ENCODE data around the gene SLC39A13.

The SLC39A13 gene

DNA sequence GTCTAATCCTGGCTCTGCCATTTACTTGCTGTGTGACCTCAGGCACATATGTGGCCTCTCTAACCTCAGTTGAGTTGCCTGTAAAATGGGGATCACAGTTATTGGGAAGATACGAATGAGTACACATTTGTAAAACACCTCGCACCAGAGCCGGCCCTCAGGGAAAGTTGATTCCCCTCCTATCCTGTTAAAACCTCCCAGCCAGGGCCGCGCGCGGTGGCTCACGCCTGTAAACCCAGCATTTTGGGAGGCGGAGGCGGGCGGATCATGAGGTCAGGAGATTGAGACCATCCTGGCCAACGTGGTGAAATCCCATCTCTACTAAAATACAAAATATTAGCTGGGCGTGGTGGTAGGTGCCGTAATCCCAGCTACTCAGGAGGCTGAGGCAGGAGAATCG lies 48.0 kb upstream of the SLC39A13 start:
- H2BK120ac ChIP-seq (ENCODE audit: low read depth, low read length), result no peak overlapping the region
- no peak overlapping the region for H3K14ac ChIP-seq (ENCODE audit: low read length)
- H3K18ac ChIP-seq (ENCODE audit: low read length), result no peak overlapping the region

DNA sequence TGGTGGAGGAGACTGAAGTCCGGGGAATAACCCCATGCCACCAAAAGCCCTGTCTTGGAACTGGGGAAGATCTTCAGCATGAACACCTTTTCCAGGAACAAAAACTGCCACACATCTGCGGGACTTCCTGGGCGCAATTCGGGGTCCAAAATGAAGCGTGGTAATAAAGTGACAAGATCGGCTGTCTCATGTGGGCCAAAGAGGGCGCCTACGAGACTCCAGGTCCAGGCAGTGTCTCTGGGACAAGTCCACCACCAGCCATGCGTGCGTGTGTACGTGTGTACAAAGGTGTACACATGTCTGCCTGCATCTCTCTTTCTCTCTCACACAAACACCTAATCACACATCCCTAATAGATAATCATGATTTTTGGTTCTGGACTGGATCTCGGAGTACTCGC lies 47.0 kb upstream of the SLC39A13 start:
- H3K27me3 ChIP-seq (ENCODE audit: control insufficient read depth in 3 of 3, insufficient read depth in 3 of 3, low read depth in 1 of 3, low read length in 3 of 3), result no peaks in the 10 kb centered on the region
- no peak overlapping the region for H3K18ac ChIP-seq (ENCODE audit: low read length)
- no peak overlapping the region for H3K4ac ChIP-seq (ENCODE audit: low read length)
- no peak overlapping the region for H2BK15ac ChIP-seq (ENCODE audit: low read length)
- WGBS, 2 donors (ENCODE audit: extremely low coverage in 2 of 2, insufficient read length in 2 of 2, insufficient replicate concordance in 1 of 2), result no CpG with 5 or more reads among the region's 13 CpGs
- no peak overlapping the region for H3K14ac ChIP-seq (ENCODE audit: low read length)
- H2BK5ac ChIP-seq (ENCODE audit: low read length), result no peak overlapping the region
- H3K9me3 ChIP-seq (replicated peaks in 1 of 2; ENCODE audit: control insufficient read depth in 2 of 2, insufficient read depth in 1 of 2, low read depth in 1 of 2, low read length in 2 of 2), result peaks cover 0 to 12% of the 10 kb centered on the region in 2 donors
- no peak overlapping the region for H2AFZ ChIP-seq (ENCODE audit: low read length)
- H3K4me3 ChIP-seq (ENCODE audit: low read length in 2 of 2), result no peak overlapping the region
- H4K8ac ChIP-seq (ENCODE audit: low read depth, low read length), result no peak overlapping the region
- no peak overlapping the region for H2BK120ac ChIP-seq (ENCODE audit: low read depth, low read length)
- H2BK12ac ChIP-seq (ENCODE audit: low read length), result no peak overlapping the region
- no peak overlapping the region for H3K4me2 ChIP-seq (ENCODE audit: insufficient read depth, low read length, poor library complexity, severe bottlenecking)
- H3K4me1 ChIP-seq (ENCODE audit: control insufficient read depth in 2 of 2, insufficient read depth in 1 of 2, low read depth in 1 of 2, low read length in 2 of 2), result peaks cover 0 to 2% of the 10 kb centered on the region in 2 donors
- no peak overlapping the region for H3K23ac ChIP-seq (ENCODE audit: low read depth, low read length, poor library complexity)
- no peak for DNase-seq (ENCODE audit: low spot score)
- no peak overlapping the region for H3K9ac ChIP-seq (ENCODE audit: low read depth, low read length, poor library complexity)
- no peaks in the 10 kb centered on the region for H3K79me1 ChIP-seq (ENCODE audit: low read depth, low read length)
- H3K27ac ChIP-seq (replicated peaks; ENCODE audit: low read length), result no peak overlapping the region
- H4K91ac ChIP-seq (ENCODE audit: low read depth, low read length, poor library complexity), result no peak overlapping the region
- H2AK5ac ChIP-seq (ENCODE audit: low read depth, low read length), result no peak overlapping the region
- H3K36me3 ChIP-seq (replicated peaks in 1 of 2; ENCODE audit: control insufficient read depth in 2 of 2, insufficient read depth in 2 of 2, low read length in 2 of 2), result peaks cover 0 to 3% of the 10 kb centered on the region in 2 donors

More for the DNA sequence above, 48.0 kb upstream of the SLC39A13 start:
- no peak overlapping the region for H3K4me2 ChIP-seq (ENCODE audit: insufficient read depth, low read length, poor library complexity, severe bottlenecking)
- H2BK12ac ChIP-seq (ENCODE audit: low read length), result no peak overlapping the region
- H3K9ac ChIP-seq (ENCODE audit: low read depth, low read length, poor library complexity), result no peak overlapping the region
- peaks cover 0 to 5% of the 10 kb centered on the region in 2 donors for H3K4me1 ChIP-seq (ENCODE audit: control insufficient read depth in 2 of 2, insufficient read depth in 1 of 2, low read depth in 1 of 2, low read length in 2 of 2)
- no peak overlapping the region for H2BK15ac ChIP-seq (ENCODE audit: low read length)
- H3K9me3 ChIP-seq (replicated peaks in 1 of 2; ENCODE audit: control insufficient read depth in 2 of 2, insufficient read depth in 1 of 2, low read depth in 1 of 2, low read length in 2 of 2), result peaks cover 0 to 19% of the 10 kb centered on the region in 2 donors
- no peak overlapping the region for H2AFZ ChIP-seq (ENCODE audit: low read length)
- WGBS, 2 donors (ENCODE audit: extremely low coverage in 2 of 2, insufficient read length in 2 of 2, insufficient replicate concordance in 1 of 2), result no CpG with 5 or more reads among the region's 15 CpGs
- no peak overlapping the region for H4K91ac ChIP-seq (ENCODE audit: low read depth, low read length, poor library complexity)
- no peaks in the 10 kb centered on the region for H3K27me3 ChIP-seq (ENCODE audit: control insufficient read depth in 3 of 3, insufficient read depth in 3 of 3, low read depth in 1 of 3, low read length in 3 of 3)
- DNase-seq (ENCODE audit: low spot score), result no peak
- H3K4me3 ChIP-seq (ENCODE audit: low read length in 2 of 2), result no peak overlapping the region
- H3K23ac ChIP-seq (ENCODE audit: low read depth, low read length, poor library complexity), result no peak overlapping the region
- H2BK5ac ChIP-seq (ENCODE audit: low read length), result no peak overlapping the region
- H3K36me3 ChIP-seq (replicated peaks in 1 of 2; ENCODE audit: control insufficient read depth in 2 of 2, insufficient read depth in 2 of 2, low read length in 2 of 2), result peaks cover 0 to 3% of the 10 kb centered on the region in 2 donors
- no peak overlapping the region for H3K4ac ChIP-seq (ENCODE audit: low read length)
- H3K79me1 ChIP-seq (ENCODE audit: low read depth, low read length), result peaks cover 1% of the 10 kb centered on the region
- no peak overlapping the region for H4K8ac ChIP-seq (ENCODE audit: low read depth, low read length)
- no peak overlapping the region for H3K27ac ChIP-seq (replicated peaks; ENCODE audit: low read length)
- peak overlapping the region; percentile 20 for H2AK5ac ChIP-seq (ENCODE audit: low read depth, low read length)

DNA sequence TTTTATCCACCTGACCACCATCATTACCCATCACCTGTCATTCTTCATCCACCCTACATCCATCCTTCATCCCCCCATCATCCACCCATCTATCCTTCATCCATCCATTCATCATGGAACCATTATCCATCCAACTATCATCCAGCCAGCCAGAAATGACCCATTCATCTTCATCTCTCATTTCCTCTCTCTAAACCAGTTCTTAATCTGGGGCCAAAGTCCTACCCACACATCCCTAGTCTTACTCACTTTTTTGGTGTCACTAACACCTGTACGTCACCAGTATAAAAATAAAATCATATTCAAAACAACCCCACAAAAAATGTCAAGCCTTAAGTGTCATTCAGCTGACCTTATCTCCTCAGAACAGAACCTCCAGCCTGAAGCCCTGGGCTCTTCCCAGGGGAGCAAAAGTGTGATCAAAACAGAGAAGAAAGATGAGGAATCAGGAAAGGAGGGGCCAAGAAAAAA lies 42.3 kb upstream of the SLC39A13 start:
- no peak overlapping the region for H3K23ac ChIP-seq (ENCODE audit: low read depth, low read length, poor library complexity)
- no peak overlapping the region for H3K14ac ChIP-seq (ENCODE audit: low read length)
- H4K8ac ChIP-seq (ENCODE audit: low read depth, low read length), result no peak overlapping the region
- H2AK5ac ChIP-seq (ENCODE audit: low read depth, low read length), result no peak overlapping the region
- no peak for DNase-seq (ENCODE audit: low spot score)
- no peak overlapping the region for H2BK12ac ChIP-seq (ENCODE audit: low read length)
- no CpG with 5 or more reads among the region's 1 CpG for WGBS, 2 donors (ENCODE audit: extremely low coverage in 2 of 2, insufficient read length in 2 of 2, insufficient replicate concordance in 1 of 2)
- no peak overlapping the region for H3K18ac ChIP-seq (ENCODE audit: low read length)
- no peaks in the 10 kb centered on the region for H3K79me1 ChIP-seq (ENCODE audit: low read depth, low read length)
- H3K36me3 ChIP-seq (replicated peaks in 1 of 2; ENCODE audit: control insufficient read depth in 2 of 2, insufficient read depth in 2 of 2, low read length in 2 of 2), result no peaks in the 10 kb centered on the region
- H3K4ac ChIP-seq (ENCODE audit: low read length), result no peak overlapping the region
- H2BK120ac ChIP-seq (ENCODE audit: low read depth, low read length), result no peak overlapping the region
- no peak overlapping the region for H2BK15ac ChIP-seq (ENCODE audit: low read length)
- no peak overlapping the region for H2BK5ac ChIP-seq (ENCODE audit: low read length)
- H3K27me3 ChIP-seq (ENCODE audit: control insufficient read depth in 3 of 3, insufficient read depth in 3 of 3, low read depth in 1 of 3, low read length in 3 of 3), result peaks cover 0 to 4% (median 0%) of the 10 kb centered on the region in 3 experiments
- no peaks in the 10 kb centered on the region for H3K4me1 ChIP-seq (ENCODE audit: control insufficient read depth in 2 of 2, insufficient read depth in 1 of 2, low read depth in 1 of 2, low read length in 2 of 2)
- H3K4me3 ChIP-seq (ENCODE audit: low read length in 2 of 2), result no peak overlapping the region
- H3K9ac ChIP-seq (ENCODE audit: low read depth, low read length, poor library complexity), result no peak overlapping the region
- no peak overlapping the region for H3K4me2 ChIP-seq (ENCODE audit: insufficient read depth, low read length, poor library complexity, severe bottlenecking)
- no peaks in the 10 kb centered on the region for H3K9me3 ChIP-seq (replicated peaks in 1 of 2; ENCODE audit: control insufficient read depth in 2 of 2, insufficient read depth in 1 of 2, low read depth in 1 of 2, low read length in 2 of 2)
- H3K27ac ChIP-seq (replicated peaks; ENCODE audit: low read length), result no peak overlapping the region
- no peak overlapping the region for H4K91ac ChIP-seq (ENCODE audit: low read depth, low read length, poor library complexity)
- no peak overlapping the region for H2AFZ ChIP-seq (ENCODE audit: low read length)

DNA sequence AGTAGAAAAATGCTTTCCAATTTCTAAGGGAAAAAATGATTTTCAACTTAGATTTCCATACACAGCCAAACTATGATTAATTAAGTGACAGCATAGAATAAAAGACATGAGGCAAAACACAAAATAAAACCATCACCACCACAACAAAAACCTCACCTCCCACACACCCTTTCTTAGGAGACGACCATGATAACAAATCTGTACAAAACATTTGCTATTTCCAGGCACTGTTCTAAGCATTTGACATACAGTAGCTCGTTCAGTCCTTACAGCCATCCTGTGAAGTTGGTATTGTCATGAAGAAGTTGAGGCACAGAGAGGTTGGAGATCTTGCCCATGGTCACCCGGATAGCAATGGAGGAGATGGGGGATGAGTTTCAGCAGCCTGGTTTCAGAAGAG lies 38.7 kb upstream of the SLC39A13 start:
- no peak overlapping the region for H3K23ac ChIP-seq (ENCODE audit: low read depth, low read length, poor library complexity)

More for the DNA sequence above, 38.7 kb upstream of the SLC39A13 start:
- no peak overlapping the region for H3K9ac ChIP-seq (ENCODE audit: low read depth, low read length, poor library complexity)
- H2AK5ac ChIP-seq (ENCODE audit: low read depth, low read length), result no peak overlapping the region
- no peaks in the 10 kb centered on the region for H3K4me1 ChIP-seq (ENCODE audit: control insufficient read depth in 2 of 2, insufficient read depth in 1 of 2, low read depth in 1 of 2, low read length in 2 of 2)
- no peak overlapping the region for H2AFZ ChIP-seq (ENCODE audit: low read length)
- H2BK120ac ChIP-seq (ENCODE audit: low read depth, low read length), result no peak overlapping the region
- H2BK5ac ChIP-seq (ENCODE audit: low read length), result no peak overlapping the region
- H3K4me2 ChIP-seq (ENCODE audit: insufficient read depth, low read length, poor library complexity, severe bottlenecking), result no peak overlapping the region
- H2BK15ac ChIP-seq (ENCODE audit: low read length), result no peak overlapping the region
- H3K18ac ChIP-seq (ENCODE audit: low read length), result no peak overlapping the region
- H3K27ac ChIP-seq (replicated peaks; ENCODE audit: low read length), result no peak overlapping the region
- H3K36me3 ChIP-seq (replicated peaks in 1 of 2; ENCODE audit: control insufficient read depth in 2 of 2, insufficient read depth in 2 of 2, low read length in 2 of 2), result no peaks in the 10 kb centered on the region
- no peak overlapping the region for H3K14ac ChIP-seq (ENCODE audit: low read length)
- no peaks in the 10 kb centered on the region for H3K9me3 ChIP-seq (replicated peaks in 1 of 2; ENCODE audit: control insufficient read depth in 2 of 2, insufficient read depth in 1 of 2, low read depth in 1 of 2, low read length in 2 of 2)
- H2BK12ac ChIP-seq (ENCODE audit: low read length), result no peak overlapping the region
- no CpG with 5 or more reads among the region's 3 CpGs for WGBS, 2 donors (ENCODE audit: extremely low coverage in 2 of 2, insufficient read length in 2 of 2, insufficient replicate concordance in 1 of 2)
- peaks cover 0 to 4% (median 0%) of the 10 kb centered on the region in 3 experiments for H3K27me3 ChIP-seq (ENCODE audit: control insufficient read depth in 3 of 3, insufficient read depth in 3 of 3, low read depth in 1 of 3, low read length in 3 of 3)
- no peak overlapping the region for H3K4ac ChIP-seq (ENCODE audit: low read length)
- no peak overlapping the region for H4K8ac ChIP-seq (ENCODE audit: low read depth, low read length)
- DNase-seq (ENCODE audit: low spot score), result no peak
- H4K91ac ChIP-seq (ENCODE audit: low read depth, low read length, poor library complexity), result no peak overlapping the region
- no peak overlapping the region for H3K4me3 ChIP-seq (ENCODE audit: low read length in 2 of 2)
- H3K79me1 ChIP-seq (ENCODE audit: low read depth, low read length), result no peaks in the 10 kb centered on the region

Data from neuronal stem cell (in vitro differentiated cells).